GM19324 (cell line): ENCODE data around the gene TAS1R1.

Experiments
- ATAC-seq: cut with Tn5 transposase; IDR thresholded peaks from one replicate; pipeline ENCODE4 v1.9.1; 2021; ENCODE audit warnings: mild to moderate bottlenecking, moderate library complexity; ENCODE audit not compliant: unreplicated experiment, low FRiP score

TAS1R1 gene

GRCh38 chr1:6627031-6627430, 71.9 kb downstream of the TAS1R1 start:
- ATAC-seq, result no peak

GRCh38 chr1:6627841-6628545, 72.9 kb downstream of the TAS1R1 start:
- no peak for ATAC-seq

GRCh38 chr1:6628971-6629479, 73.9 kb downstream of the TAS1R1 start:
- ATAC-seq, result no peak
